Mammary epithelial cell (primary cell): ENCODE data around the gene ASPM.

Experiments used
- EZH2 ChIP-seq: IDR thresholded peaks from 2 replicates; pipeline ENCODE4 v1.6.1; 2012; ENCODE audit warnings: low read length, inconsistent platforms, borderline replicate concordance
- TF ChIP-seq, protein P1 (sequence below), 2 donors: IDR thresholded peaks in 1 of 2; conservative IDR thresholded peaks in 1 of 2; 2 replicates each; pipeline ENCODE4 v1.5.1; 2011 to 2012; ENCODE audit warnings: inconsistent platforms in 2 of 2, low read length in 2 of 2, mild to moderate bottlenecking in 2 of 2, control low read depth in 1 of 2, low read depth in 1 of 2; ENCODE audit not compliant: insufficient read depth in 1 of 2; ENCODE audit errors: extremely low read depth in 1 of 2

DNA sequence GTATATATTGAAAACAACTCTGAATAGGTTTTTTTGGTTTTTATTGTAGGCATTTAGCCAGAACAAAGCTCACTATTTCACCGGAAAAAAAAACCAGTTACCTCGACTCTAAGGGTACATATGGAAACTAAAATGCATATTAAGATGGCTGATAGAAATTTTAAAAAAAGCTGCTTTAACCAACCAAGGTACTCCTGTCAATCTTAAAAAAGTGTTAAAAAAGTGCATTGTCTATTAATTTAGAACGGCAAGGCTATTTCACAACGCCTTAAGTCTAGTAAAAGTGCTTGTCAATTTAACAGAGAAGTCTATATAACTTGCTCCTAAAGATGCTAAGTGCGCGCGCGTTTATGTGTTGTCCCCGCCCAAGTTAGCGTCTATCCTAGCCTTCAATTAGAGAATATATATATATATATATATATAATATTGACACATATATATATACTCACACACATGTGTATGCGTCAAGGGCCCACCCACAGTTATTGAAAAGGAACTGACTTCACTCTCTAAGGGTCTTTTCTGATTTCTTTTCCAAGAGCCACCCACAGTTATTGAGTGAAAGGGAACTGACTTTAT, 934 bp downstream of the ASPM start:
- TF ChIP-seq, protein P1, sequence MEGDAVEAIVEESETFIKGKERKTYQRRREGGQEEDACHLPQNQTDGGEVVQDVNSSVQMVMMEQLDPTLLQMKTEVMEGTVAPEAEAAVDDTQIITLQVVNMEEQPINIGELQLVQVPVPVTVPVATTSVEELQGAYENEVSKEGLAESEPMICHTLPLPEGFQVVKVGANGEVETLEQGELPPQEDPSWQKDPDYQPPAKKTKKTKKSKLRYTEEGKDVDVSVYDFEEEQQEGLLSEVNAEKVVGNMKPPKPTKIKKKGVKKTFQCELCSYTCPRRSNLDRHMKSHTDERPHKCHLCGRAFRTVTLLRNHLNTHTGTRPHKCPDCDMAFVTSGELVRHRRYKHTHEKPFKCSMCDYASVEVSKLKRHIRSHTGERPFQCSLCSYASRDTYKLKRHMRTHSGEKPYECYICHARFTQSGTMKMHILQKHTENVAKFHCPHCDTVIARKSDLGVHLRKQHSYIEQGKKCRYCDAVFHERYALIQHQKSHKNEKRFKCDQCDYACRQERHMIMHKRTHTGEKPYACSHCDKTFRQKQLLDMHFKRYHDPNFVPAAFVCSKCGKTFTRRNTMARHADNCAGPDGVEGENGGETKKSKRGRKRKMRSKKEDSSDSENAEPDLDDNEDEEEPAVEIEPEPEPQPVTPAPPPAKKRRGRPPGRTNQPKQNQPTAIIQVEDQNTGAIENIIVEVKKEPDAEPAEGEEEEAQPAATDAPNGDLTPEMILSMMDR (conservative IDR thresholded peaks at IDR 0.05 in 1 of 2, IDR thresholded peaks at IDR 0.05 in 1 of 2; ENCODE audit: extremely low read depth in 1 of 2, insufficient read depth in 1 of 2, low read depth in 1 of 2, low read length in 2 of 2), result no peak
- TF ChIP-seq EZH2, result no peak
